ENCODE results near the gene ZNG1C.
"Not testable (repeated sequence)": the region's sequence is repeated elsewhere in the genome, so short reads cannot be mapped to it uniquely, and the experiment has no call there.

- not testable (repeated sequence) for TF ChIP-seq POLR2A, CTCF (IDR thresholded peaks at IDR 0.05)
Measured at GRCh38 chr9:68335935-68336334, 94.2 kb downstream of the ZNG1C start.
